SK-MEL-5 (cell line): ENCODE results near the gene SLC43A3. TPM values are rescaled to one million over a fixed set of nuclear protein-coding genes. Genes with fewer than 3 reads are reported as not detected.

Experiments used
- DNase-seq: peaks from one replicate; pipeline ENCODE4 v3.0.0-alpha.2; 2016; ENCODE audit warnings: low read depth, low spot score
- in situ Hi-C: cut with HindIII; loops from 2 replicates; pipeline ENCODE4 v1.10.0; 2016; ENCODE audit warnings: low sequenced_read_pairs, high pct_unique_total_duplicates, low pct_unique_long_range_greater_than_20kb
- total RNA-seq: library from RNA; depleted of rRNA; stranded (reverse); fragments of >200 nt; shearing (Covaris generic); gene quantifications from 2 replicates; pipeline ENCODE4 v1.2.3, GENCODE V29; 2014

SLC43A3 gene
- total RNA-seq, 1 experiment from 2014 or later = 30.6 TPM

DNA sequence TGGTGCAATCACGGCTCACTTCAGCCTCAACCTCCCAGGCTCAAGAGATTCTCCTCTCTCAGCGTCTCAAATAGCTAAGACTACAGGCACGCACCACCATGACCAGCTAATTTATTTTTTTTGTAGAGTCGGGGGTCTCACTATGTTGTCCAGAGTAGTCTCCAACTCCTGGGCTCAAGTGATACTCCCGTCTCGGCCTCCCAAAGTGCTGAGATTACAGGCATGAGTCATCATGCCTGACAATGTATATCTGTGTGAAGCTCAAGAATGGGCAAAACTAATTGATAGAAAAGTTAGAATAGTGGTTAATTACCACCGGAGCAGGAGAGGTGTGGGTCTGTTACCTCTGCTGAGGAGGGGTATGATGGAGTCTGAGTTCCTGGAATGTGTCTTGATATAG lies 9.1 kb upstream of the SLC43A3 start:
- no peak for DNase-seq
- in situ Hi-C loops = no loop called here

DNA sequence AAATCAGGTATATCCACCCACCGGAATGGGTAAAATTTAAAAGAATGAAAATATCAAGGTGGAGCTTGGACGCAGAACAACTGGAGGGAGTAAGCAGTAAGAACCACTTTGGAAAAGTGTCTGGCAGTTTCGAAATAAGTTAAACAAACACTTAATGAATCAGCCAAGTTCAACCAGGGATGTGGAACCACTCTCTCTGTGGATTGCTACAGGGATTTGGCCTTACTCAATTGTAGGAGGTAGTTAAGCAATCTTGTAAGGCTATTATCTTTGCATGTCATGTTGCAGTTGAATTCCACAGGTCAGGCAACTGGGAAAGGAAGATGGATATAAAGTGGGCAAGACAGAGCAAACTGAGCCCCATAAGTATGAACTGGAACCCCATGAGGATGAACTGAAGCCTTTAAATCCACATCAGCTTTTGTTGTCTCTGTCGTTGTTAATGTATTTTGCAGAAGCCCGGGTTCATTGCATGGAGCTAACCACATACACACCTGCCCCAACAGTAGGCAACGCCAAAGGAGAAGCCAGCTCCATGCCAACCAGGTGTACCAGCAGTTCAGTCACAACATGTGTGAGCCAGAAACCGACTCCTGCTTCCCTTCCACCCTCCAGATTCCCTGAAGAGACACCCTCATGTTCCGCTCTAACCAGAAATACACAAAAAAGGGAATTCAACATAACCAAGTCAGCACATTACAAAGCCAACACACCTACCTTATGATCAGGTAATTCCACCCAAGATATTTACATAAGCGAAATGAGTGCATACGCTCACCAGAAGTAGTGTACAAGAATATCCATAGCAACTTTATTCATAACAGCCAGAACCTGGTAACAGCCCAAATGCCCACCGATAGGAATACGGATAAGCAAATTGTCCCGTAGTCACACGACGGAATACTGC lies 8.0 kb upstream of the SLC43A3 start:
- no peak for DNase-seq
- in situ Hi-C loops = no loop called here

DNA sequence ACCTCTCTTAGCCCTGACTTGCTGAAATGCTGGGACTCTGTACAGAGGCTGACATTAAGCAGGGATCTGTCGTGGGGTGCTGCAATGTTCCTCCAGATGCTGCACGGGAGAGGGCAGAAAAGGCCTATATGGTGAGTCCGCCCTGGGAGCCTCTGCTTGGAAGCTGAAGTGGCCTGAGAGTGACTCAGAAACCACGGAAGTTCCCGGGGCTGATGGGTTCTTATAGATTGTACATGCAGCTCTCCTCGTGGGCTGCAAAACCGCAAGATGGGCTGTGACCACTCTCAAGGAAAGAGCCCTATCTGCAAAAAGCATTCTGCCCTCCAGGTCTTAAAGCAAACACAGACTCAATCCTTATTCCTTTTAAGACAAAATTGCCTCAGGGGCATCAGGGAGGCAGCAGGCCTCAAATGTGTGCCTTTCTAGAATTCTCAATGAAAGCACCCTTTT lies 5.8 kb upstream of the SLC43A3 start:
- peak; percentile 35 for DNase-seq
- in situ Hi-C loops = no loop called here

DNA sequence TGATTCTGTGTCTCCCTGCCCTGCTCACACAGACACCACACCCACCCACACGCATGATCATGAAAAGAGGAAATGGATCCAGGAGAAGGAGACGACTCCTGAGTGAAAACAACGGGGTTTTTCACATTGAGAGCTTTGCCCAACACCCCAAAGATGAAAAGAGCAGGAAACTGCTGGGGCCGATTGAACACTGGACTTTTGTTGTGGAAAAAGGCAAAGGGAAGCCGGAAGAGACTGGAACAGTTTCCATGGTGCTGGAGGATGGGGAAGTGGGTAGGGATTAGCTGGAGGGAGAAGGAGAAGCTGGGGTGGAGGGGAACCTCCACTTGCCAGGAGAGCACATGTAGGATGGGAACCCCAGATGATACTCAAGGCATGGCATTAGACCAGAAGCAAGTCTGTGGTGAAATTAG lies 5.2 kb upstream of the SLC43A3 start:
- in situ Hi-C loops = no loop called here
- DNase-seq = peak; percentile 11

DNA sequence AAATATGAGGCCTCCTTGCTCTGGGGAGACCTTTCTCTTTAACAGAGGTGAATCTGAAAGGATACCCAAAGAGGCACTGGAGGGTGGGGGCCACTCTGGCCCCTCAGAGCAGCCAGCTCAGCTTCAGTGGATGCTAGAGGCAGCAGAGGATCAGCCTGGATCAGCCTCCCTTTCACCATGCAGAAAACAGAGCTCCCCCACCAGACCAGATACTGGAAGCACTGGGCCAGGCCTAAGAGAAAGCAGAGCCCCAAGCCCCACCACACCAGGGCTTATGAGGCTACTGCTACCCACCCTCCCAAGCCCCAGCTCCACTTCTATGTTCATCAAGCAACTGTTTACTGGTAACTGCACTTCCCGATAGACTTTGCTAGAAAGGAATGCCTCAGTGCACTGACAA lies 4.0 kb upstream of the SLC43A3 start:
- DNase-seq = peak; percentile 5
- in situ Hi-C loops = no loop called here

DNA sequence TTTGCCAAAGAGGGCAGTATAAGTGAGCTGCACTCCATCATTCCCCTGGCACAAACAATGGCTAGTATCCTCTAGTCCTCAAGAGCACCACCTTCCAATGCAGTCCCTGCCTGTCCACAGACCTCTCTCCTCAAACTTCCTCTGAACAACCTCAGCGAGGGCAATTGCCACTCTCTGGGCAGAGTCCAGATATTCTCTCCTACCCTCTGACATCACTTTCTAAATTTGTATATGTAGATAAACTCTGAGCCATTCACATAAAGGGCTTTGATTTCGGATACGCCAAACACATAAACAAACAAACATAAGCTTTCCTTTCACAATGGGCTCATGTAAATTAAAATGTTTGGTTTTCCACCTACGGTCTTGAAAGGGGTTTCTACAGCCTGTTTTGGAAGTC lies 3.0 kb upstream of the SLC43A3 start:
- in situ Hi-C loops = no loop called here
- DNase-seq = no peak

DNA sequence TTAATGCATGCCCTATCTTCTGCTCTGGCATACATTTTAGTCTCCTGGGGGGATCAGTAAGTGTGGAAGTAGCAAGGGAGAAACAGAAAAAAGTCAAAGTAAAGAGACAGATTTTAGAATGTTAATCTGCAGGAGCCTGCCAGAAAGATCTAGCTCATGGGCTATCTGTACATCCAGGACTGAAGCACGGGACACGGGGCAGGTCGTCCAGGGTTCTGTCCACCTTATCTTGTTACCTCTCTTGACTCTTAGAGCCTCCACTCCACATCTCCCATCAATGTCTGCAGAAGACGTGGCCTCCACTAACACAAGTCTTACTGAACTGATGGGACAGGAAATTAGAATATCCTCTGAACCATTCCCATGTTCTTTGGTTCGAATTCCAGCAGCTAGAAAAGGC lies 1.7 kb upstream of the SLC43A3 start:
- in situ Hi-C loops = no loop called here

DNA sequence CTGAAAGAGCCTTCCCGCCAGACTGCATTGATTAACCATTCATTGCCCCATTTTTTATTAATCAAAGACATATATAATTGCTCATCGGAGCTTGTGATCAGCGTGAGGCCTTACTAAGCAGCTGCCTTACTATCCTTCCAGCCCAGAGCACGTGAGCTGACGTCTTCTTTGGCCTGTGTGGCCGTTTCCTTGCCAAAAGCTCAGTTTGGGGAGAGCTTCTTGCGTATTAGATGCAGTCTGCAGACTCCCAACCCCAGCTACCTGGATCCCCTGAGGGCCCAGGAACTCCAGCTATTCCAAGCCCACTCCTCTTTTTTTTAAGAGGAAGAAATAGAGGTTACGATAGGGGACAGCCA lies 784 bp upstream of the SLC43A3 start:
- DNase-seq = peak; percentile 43
- in situ Hi-C loops = no loop called here

More for the DNA sequence above, 1.7 kb upstream of the SLC43A3 start:
- DNase-seq = no peak

DNA sequence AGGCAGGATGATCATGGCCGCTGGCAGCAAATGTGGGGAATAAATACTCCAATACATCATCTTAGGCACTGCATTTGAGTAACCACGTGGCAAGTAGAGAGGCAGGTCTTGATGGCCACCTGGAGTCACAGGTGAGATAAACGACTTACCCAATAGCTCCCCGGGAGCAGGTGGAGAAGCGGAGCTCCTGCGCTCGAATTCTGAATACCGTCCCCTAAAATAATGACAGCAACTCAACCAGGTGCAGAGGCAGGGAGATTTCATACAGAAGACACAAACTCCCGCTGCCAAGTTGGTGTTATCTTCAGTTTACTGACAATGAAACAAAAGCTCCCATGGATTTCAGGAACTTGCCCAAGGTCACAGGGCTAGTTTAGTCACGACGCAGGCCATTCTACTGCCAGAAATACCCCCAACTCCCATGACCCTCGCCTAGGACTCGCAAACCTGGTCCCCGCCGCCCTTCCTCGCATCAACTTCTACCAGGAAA lies 437 bp downstream of the SLC43A3 start:
- no peak for DNase-seq
- in situ Hi-C loops = no loop called here

DNA sequence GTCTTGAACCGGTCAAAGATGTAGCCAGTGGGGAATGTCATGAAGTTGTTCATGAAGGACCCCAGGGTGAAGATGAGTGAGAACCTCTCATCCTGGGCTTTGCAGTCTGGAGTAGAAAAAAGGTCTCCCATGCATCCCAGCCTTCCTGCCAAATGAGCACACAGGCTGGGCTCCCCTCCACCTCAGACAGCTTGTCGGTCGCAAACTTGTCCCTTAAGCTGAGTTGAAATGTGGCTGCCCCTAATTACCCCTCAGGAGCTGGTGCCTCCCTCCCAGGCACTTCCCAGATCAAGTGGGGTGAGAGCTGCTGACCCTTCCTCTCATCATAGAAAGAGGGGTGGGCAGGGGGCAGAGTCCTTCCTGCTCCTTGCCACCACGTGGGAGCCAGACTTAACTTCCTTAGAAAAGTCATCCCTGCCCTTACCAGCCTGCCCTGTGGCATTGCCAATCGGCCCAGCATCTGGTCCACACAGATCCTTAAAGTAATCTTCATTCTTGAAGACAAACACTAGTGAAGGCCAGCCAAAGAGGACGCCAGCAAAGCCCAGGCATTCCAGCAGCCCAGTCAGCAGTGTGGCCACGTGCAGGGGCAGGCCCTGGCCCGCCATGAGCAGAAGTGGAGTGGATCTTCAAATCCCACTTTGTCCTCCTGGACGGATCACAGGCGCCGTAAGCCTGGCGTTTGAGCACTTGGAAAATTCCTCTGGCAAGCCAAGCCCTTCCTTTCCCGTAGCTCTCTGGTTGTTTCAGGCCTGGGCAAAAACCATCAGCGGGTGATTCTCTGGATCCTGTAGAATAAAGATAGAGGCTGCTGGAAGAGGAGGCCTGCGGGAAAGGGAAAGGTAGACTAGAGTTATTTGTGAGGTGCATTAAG lies 1.1 kb downstream of the SLC43A3 start:
- in situ Hi-C loops = no loop called here
- no peak for DNase-seq

DNA sequence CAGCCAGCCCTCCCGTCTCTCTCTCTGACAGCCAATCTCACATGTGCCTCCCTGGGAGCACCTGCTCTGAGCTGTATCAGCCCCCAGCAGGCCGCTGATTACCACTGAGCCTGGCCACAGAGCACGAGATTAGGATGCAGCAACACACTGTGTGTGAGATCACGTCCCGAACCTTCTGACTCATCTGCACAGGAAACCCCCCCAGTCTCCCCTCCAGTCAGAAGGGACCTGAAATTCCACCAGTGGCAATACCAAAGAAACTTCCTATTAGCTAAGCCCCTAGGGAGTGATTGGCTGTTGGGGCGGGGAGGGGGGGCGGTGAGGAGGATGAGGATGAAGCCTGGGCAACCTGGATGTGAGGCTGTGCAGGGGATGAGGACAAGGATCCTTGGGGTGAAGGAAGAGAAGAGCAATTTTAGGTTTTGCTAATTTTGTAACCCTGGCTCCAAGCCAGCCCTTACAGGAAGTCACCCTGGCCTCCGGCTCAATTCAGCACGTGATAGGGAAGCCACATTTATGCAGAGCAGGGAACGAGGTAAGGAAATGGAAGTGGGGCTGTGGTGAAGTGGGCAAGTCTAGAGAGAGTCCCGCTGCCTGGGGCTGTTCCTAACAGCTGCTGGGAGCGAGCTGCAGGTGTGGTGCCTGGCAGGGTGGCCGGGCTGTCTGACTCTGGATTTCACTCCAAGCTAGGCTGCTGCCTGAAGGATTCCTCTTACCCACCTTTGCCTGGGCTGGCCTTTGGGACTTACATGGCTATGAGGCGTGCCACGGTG lies 1.9 kb downstream of the SLC43A3 start:
- in situ Hi-C loops = no loop called here
- peak; percentile 59 for DNase-seq

DNA sequence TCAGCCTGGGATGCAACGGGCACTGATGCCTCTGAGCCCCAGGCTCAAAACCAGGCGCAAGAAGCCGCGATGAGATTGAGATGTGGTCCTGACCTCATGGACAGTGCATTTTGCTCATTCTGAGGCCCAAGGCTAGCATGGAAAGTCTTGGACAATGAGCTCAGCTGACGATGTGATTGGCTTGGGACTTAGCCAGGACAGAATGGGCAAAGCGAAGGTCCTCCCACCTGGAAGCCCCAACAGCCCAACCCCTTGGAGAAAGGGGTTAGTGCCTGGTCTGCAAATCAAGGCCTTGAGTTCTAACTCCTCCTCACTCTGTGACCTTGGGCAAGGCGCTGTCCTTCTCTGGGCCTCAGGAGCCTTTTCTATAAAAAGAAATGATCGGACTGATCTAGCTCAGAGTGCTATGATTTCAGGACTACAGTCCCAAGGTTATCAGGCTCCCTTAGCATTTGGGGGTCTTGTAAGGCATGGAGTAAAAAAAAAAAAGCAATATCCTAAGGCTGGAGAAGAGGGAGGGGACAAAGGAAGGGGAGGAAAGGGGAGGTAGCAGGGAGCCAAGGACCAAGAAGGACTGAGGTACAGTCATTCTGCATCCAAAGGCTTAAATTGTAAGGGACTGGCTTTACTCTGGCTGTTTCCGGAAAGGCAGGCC lies 2.7 kb downstream of the SLC43A3 start:
- DNase-seq = no peak

DNA sequence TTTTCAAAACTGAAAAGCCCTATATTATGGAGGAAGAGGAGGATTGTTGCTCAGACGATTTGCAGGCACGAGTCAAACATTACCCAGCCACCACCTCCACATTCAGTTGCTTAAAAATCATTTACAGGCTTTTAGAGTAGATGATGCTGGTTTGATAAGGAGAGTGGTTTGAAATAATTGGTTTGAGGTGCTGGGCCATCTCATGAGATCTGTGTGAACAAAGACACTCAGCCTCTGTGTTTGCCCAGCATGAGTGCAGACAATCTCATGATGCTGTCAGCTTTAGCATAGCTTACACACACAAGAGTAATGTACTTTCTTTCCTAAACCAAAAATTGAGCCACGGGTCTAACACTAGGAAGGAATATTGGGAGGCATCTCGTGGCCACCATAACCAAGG lies 4.3 kb downstream of the SLC43A3 start:
- no peak for DNase-seq
- in situ Hi-C loops = no loop called here

More for the DNA sequence above, 2.7 kb downstream of the SLC43A3 start:
- in situ Hi-C loops = no loop called here

DNA sequence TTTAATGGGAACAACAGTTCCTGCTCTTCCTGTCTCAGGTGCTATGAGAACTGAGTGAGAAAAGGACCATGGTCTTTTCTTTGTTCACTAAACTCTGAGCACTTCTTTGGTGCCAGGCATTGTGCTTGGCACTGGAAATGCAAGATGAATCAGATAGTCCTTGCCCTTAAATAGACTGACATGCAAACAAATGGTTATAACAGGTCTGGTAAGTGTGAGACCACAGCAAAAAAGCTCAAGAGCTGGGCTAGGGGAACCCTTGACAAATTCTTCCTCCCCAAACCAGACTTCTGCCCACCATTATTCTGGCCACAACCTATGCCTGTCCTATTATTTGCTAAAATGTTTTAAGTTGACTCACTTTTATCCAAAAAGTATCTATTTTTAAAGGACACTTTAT lies 5.1 kb downstream of the SLC43A3 start:
- in situ Hi-C loops = no loop called here
- DNase-seq = no peak

DNA sequence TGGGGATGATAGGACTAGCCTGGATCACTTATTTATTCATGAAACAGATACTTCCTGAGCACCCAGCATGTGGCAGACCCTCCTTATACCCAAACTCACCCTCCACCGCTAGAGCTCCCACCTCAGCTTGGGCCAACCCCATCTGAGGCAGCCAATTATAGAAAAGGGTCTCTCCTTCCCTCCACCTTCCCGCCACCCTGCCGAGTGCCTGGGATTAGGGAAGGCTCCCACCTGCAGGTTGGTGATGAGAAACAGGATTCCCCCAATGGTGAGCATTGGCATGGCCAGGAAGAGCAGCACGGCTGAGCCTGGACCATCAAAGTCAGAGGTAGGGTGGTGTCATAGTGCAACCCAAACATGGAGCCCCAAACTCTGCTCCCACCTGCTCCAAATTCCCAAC lies 5.9 kb downstream of the SLC43A3 start:
- DNase-seq = no peak
- in situ Hi-C loops = no loop called here

DNA sequence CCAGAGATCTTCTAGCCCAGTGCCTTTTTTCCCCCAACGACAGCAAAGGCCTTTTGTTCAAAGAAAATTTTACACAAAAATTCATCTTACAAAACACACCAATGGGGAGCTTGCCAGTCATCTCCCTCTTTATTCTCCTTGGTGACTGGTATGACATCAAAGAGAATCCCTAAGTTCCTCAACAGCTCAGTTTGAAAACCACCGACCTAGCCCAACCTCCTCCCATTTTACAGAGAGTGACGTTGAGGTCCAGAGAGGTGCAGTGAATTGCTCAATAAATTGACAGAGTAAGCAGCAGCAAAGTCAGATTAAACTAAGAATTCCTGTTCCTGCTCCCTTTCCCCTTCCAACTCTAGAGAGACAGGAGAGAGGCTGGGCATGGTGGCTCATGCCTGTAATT lies 7.8 kb downstream of the SLC43A3 start:
- in situ Hi-C loops = no loop called here

DNA sequence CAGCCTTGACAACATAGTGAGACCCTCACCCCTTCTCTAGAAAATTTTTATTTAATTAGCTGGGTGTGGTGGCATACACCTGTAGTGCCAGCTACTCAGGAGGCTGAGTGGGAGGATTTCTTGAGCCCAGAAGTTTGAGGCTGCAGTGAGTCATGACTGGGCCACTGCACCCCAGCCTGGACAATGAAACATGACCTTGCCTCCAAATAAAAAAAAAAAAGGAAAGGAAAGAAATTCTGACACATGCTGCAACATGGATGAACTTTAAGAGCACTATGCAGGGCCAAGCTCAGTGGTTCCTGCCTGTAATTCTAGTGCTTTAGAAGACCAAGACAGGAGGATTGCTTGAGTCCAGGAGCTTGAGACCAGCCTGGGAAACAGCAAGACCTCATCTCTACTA lies 8.8 kb downstream of the SLC43A3 start:
- in situ Hi-C loops = no loop called here
- no peak for DNase-seq

More for the DNA sequence above, 7.8 kb downstream of the SLC43A3 start:
- no peak for DNase-seq
